Muscle layer of duodenum (tissue), 2 donors: ENCODE data around the gene SERPINC1.

Experiments used
- H3K27ac ChIP-seq: one replicate; pipeline ENCODE4 v1.7.0; 2013; ENCODE audit warnings: mild to moderate bottlenecking, low read length
- H3K27me3 ChIP-seq: one replicate; pipeline ENCODE4 v1.7.0; 2013; ENCODE audit warnings: low read depth, mild to moderate bottlenecking, control low read depth, low read length
- H3K36me3 ChIP-seq, 2 donors: one replicate each; pipeline ENCODE4 v1.7.0; 2013; ENCODE audit warnings: low read length in 2 of 2, control low read depth in 1 of 2, mild to moderate bottlenecking in 1 of 2; ENCODE audit not compliant: insufficient read depth in 2 of 2, control insufficient read depth in 1 of 2
- H3K4me1 ChIP-seq, 2 donors: one replicate each; pipeline ENCODE4 v1.7.0; 2013; ENCODE audit warnings: low read length in 2 of 2, mild to moderate bottlenecking in 2 of 2, control low read depth in 1 of 2, moderate library complexity in 1 of 2; ENCODE audit not compliant: insufficient read depth in 2 of 2, control insufficient read depth in 1 of 2
- H3K4me3 ChIP-seq, 2 donors: one replicate each; pipeline ENCODE4 v1.7.0; 2013; ENCODE audit warnings: low read length in 2 of 2, low read depth in 1 of 2, mild to moderate bottlenecking in 1 of 2
- H3K9me3 ChIP-seq, 2 donors: one replicate each; pipeline ENCODE4 v1.7.0; 2013; ENCODE audit warnings: low read length in 2 of 2, control low read depth in 1 of 2, mild to moderate bottlenecking in 1 of 2; ENCODE audit not compliant: control insufficient read depth in 1 of 2
- donor health status: healthy.

Gene SERPINC1

GRCh38 chr1:173869021-173869359 is 48.1 kb downstream of the SERPINC1 start:
- Histone ChIP-seq H3K36me3 (peaks cover 26 to 32% of the 10 kb centered on the region in 2 donors), H3K9me3 (no peaks in the 10 kb centered on the region), H3K27me3 (no peaks in the 10 kb centered on the region), H3K4me3 (peak overlapping the region; percentile 84 to 96), H3K4me1 (peaks cover 14 to 19% of the 10 kb centered on the region in 2 donors), H3K27ac (peak overlapping the region; percentile 98)

GRCh38 chr1:173868266-173869020 is 48.7 kb downstream of the SERPINC1 start, which contains the start of gene ZBTB37:
Gene ZBTB37, plus strand, starts transcription at chr1:173868380. Its CDS starts 1,846 bp downstream, at chr1:173870226.
- H3K4me3 ChIP-seq, result peak within 1 kb of the TSS; percentile 84 to 96

GRCh38 chr1:173867753-173868265 is 49.3 kb downstream of the SERPINC1 start, which contains the start of gene GAS5:
Gene GAS5, minus strand, starts transcription at chr1:173867989.
- Histone ChIP-seq H3K27me3 (no peaks in the 10 kb centered on the region), H3K4me3 (peak within 1 kb of the TSS; percentile 84 to 96), H3K27ac (peak within 1 kb of the TSS; percentile 98), H3K9me3 (no peaks in the 10 kb centered on the region), H3K4me1 (peaks cover 14 to 19% of the 10 kb centered on the region in 2 donors), H3K36me3 (peaks cover 32 to 44% of the 10 kb centered on the region in 2 donors)

More at GRCh38 chr1:173868266-173869020, 48.7 kb downstream of the SERPINC1 start, which contains the start of gene ZBTB37:
- Histone ChIP-seq H3K27me3 (no peaks in the 10 kb centered on the region), H3K27ac (peak within 1 kb of the TSS; percentile 98), H3K4me1 (peaks cover 14 to 19% of the 10 kb centered on the region in 2 donors), H3K9me3 (no peaks in the 10 kb centered on the region), H3K36me3 (peaks cover 29 to 38% of the 10 kb centered on the region in 2 donors)

- H3K9me3 ChIP-seq, result no peaks in the 10 kb centered on the region
- no peaks in the 10 kb centered on the region for H3K27me3 ChIP-seq
- H3K4me3 ChIP-seq, result peak overlapping the region; percentile 84 to 96
- H3K36me3 ChIP-seq, result peaks cover 32 to 49% of the 10 kb centered on the region in 2 donors
- H3K27ac ChIP-seq, result peak overlapping the region; percentile 98
- peaks cover 14 to 19% of the 10 kb centered on the region in 2 donors for H3K4me1 ChIP-seq
These were observed 49.9 kb downstream of the SERPINC1 start for GRCh38 chr1:173867141-173867752.

- H3K4me1 ChIP-seq, result peaks cover 14 to 19% of the 10 kb centered on the region in 2 donors
- no peaks in the 10 kb centered on the region for H3K27me3 ChIP-seq
- H3K9me3 ChIP-seq, result no peaks in the 10 kb centered on the region
- H3K4me3 ChIP-seq, result peak overlapping the region; percentile 84 to 96
- peaks cover 37 to 49% of the 10 kb centered on the region in 2 donors for H3K36me3 ChIP-seq
- peak overlapping the region; percentile 98 for H3K27ac ChIP-seq
These were observed 50.6 kb downstream of the SERPINC1 start for GRCh38 chr1:173866413-173867115.

GRCh38 chr1:173865468-173866164 is 51.5 kb downstream of the SERPINC1 start:
- peaks cover 14 to 19% of the 10 kb centered on the region in 2 donors for H3K4me1 ChIP-seq
- H3K4me3 ChIP-seq, result peak overlapping the region; percentile 84 to 96
- no peaks in the 10 kb centered on the region for H3K9me3 ChIP-seq
- H3K27me3 ChIP-seq, result no peaks in the 10 kb centered on the region
- peaks cover 37 to 46% of the 10 kb centered on the region in 2 donors for H3K36me3 ChIP-seq
- peak overlapping the region; percentile 98 for H3K27ac ChIP-seq

- no peak overlapping the region for H3K27ac ChIP-seq
- H3K4me1 ChIP-seq, result peaks cover 12 to 16% of the 10 kb centered on the region in 2 donors
- H3K36me3 ChIP-seq, result peaks cover 37 to 44% of the 10 kb centered on the region in 2 donors
- no peaks in the 10 kb centered on the region for H3K27me3 ChIP-seq
- H3K9me3 ChIP-seq, result no peaks in the 10 kb centered on the region
- peak overlapping the region in 1 of 2 donors; percentile 37 for H3K4me3 ChIP-seq
These were observed 52.8 kb downstream of the SERPINC1 start for GRCh38 chr1:173864179-173864867.

GRCh38 chr1:173863224-173864161 is 53.6 kb downstream of the SERPINC1 start:
- Histone ChIP-seq H3K27ac (no peak overlapping the region), H3K36me3 (peaks cover 37 to 44% of the 10 kb centered on the region in 2 donors)

GRCh38 chr1:173862769-173863223 is 54.3 kb downstream of the SERPINC1 start:
- Histone ChIP-seq H3K27me3 (no peaks in the 10 kb centered on the region), H3K4me3 (no peak overlapping the region), H3K4me1 (peaks cover 11 to 14% of the 10 kb centered on the region in 2 donors), H3K36me3 (peaks cover 40 to 49% of the 10 kb centered on the region in 2 donors), H3K27ac (no peak overlapping the region), H3K9me3 (no peaks in the 10 kb centered on the region)

More at GRCh38 chr1:173863224-173864161, 53.6 kb downstream of the SERPINC1 start:
- Histone ChIP-seq H3K27me3 (no peaks in the 10 kb centered on the region), H3K4me3 (no peak overlapping the region), H3K9me3 (no peaks in the 10 kb centered on the region), H3K4me1 (peaks cover 11 to 14% of the 10 kb centered on the region in 2 donors)
